ENCODE results near the gene DGCR6.
"Not testable (repeated sequence)": the region's sequence is repeated elsewhere in the genome, so short reads cannot be mapped to it uniquely, and the experiment has no call there.

GRCh38 chr22:18938691-18939090 lies 32.6 kb downstream of the DGCR6 start:
- not testable (repeated sequence) for TF ChIP-seq POLR2A, POLR2AphosphoS5 (IDR thresholded peaks at IDR 0.05; ENCODE audit: low read depth, low read length)

Measured in GM12892 (cell line).